Loucy (cell line): Measurements from ENCODE around the gene ENTREP1.

Source experiments
- H2AFZ ChIP-seq: fragments of 200-600 bp; sonication (generic); 2 replicates; pipeline ENCODE4 v1.6.0; 2016; ENCODE audit warnings: antibody characterized with exemption, mild to moderate bottlenecking, low read length, moderate library complexity
- H3F3A ChIP-seq: fragments of 200-600 bp; 2 replicates; pipeline ENCODE4 v1.6.0; 2016; ENCODE audit warnings: antibody characterized with exemption, low read depth, mild to moderate bottlenecking
- H3K27me3 ChIP-seq: fragments of 200-600 bp; sonication (generic); 2 replicates; pipeline ENCODE4 v1.6.1; 2014; ENCODE audit warnings: low read length, mild to moderate bottlenecking; ENCODE audit not compliant: insufficient read depth, poor library complexity, severe bottlenecking
- H3K36me3 ChIP-seq: fragments of 200-600 bp; sonication (generic); 2 replicates; pipeline ENCODE4 v1.6.1; 2016; ENCODE audit warnings: low read length; ENCODE audit not compliant: insufficient read depth
- H3K4me1 ChIP-seq: fragments of 200-600 bp; sonication (generic); 2 replicates; pipeline ENCODE4 v1.5.1; 2014; ENCODE audit warnings: low read length, mild to moderate bottlenecking; ENCODE audit not compliant: insufficient read depth, poor library complexity, severe bottlenecking
- H3K4me2 ChIP-seq: fragments of 200-600 bp; sonication (generic); 2 replicates; pipeline ENCODE4 v1.6.0; 2014; ENCODE audit warnings: antibody characterized with exemption, low read length, low read depth, mild to moderate bottlenecking; ENCODE audit not compliant: poor library complexity, severe bottlenecking
- H3K4me3 ChIP-seq: fragments of 200-600 bp; sonication (generic); 2 replicates; pipeline ENCODE4 v1.5.1; 2014; ENCODE audit warnings: low read length, mild to moderate bottlenecking, mixed read lengths; ENCODE audit not compliant: poor library complexity, severe bottlenecking
- H3K79me2 ChIP-seq: fragments of 200-600 bp; sonication (generic); 2 replicates; pipeline ENCODE4 v1.6.1; 2014; ENCODE audit warnings: low read length; ENCODE audit not compliant: insufficient read depth
- H3K9ac ChIP-seq: fragments of 200-600 bp; sonication (generic); 2 replicates; pipeline ENCODE4 v1.6.0; 2014; ENCODE audit warnings: mild to moderate bottlenecking, low read depth, low read length, moderate library complexity; ENCODE audit not compliant: poor library complexity, severe bottlenecking
- H3K9me2 ChIP-seq: fragments of 200-600 bp; sonication (generic); replicated peaks from 2 replicates; pipeline ENCODE4 v1.6.1; 2016; ENCODE audit warnings: low read depth, low read length, mixed read lengths
- H3K9me3 ChIP-seq: fragments of 200-600 bp; sonication (generic); 2 replicates; pipeline ENCODE4 v1.6.1; 2014; ENCODE audit warnings: mild to moderate bottlenecking, antibody characterized with exemption, low read length, low read depth; ENCODE audit not compliant: insufficient read depth
- H4K20me1 ChIP-seq: fragments of 200-600 bp; sonication (generic); 2 replicates; pipeline ENCODE4 v1.6.0; 2014; ENCODE audit warnings: antibody characterized with exemption, low read length, mild to moderate bottlenecking; ENCODE audit not compliant: insufficient read depth, poor library complexity, severe bottlenecking
- CTCF ChIP-seq: fragments of 200-600 bp; sonication (generic); conservative IDR thresholded peaks from 2 replicates; pipeline ENCODE4 v1.5.1; 2014; ENCODE audit warnings: mild to moderate bottlenecking, antibody characterized with exemption, low read length
- EZH2phosphoT487 ChIP-seq: fragments of 200-600 bp; IDR thresholded peaks from 2 replicates; pipeline ENCODE4 v1.6.1; 2018; ENCODE audit warnings: antibody characterized with exemption, mild to moderate bottlenecking, moderate library complexity, borderline replicate concordance

Gene ENTREP1

GRCh38 chr9:69342769-69343168 lies 17.8 kb downstream of the ENTREP1 start:
- Histone ChIP-seq H3K4me3 (no peak overlapping the region), H3K4me2 (no peak overlapping the region), H3K79me2 (no peaks in the 10 kb centered on the region), H3F3A (no peaks in the 10 kb centered on the region), H3K36me3 (no peaks in the 10 kb centered on the region), H3K27me3 (no peaks in the 10 kb centered on the region), H3K9ac (no peak overlapping the region), H2AFZ (no peak overlapping the region), H3K4me1 (peaks cover 23% of the 10 kb centered on the region), H4K20me1 (no peaks in the 10 kb centered on the region), H3K9me2 (no peaks in the 10 kb centered on the region), H3K9me3 (no peaks in the 10 kb centered on the region)
- TF ChIP-seq CTCF, result no peak
- TF ChIP-seq EZH2phosphoT487, result no peak

GRCh38 chr9:69344459-69344858 lies 19.4 kb downstream of the ENTREP1 start:
- TF ChIP-seq EZH2phosphoT487, result no peak
- no peak for TF ChIP-seq CTCF
- H3K27me3 ChIP-seq, result no peaks in the 10 kb centered on the region
- H3K9me3 ChIP-seq, result no peaks in the 10 kb centered on the region
- H3K4me2 ChIP-seq, result no peak overlapping the region
- H3K4me3 ChIP-seq, result no peak overlapping the region
- H3K4me1 ChIP-seq, result peaks cover 23% of the 10 kb centered on the region
- no peaks in the 10 kb centered on the region for H3K36me3 ChIP-seq
- H4K20me1 ChIP-seq, result no peaks in the 10 kb centered on the region
- no peaks in the 10 kb centered on the region for H3K9me2 ChIP-seq
- H3K9ac ChIP-seq, result no peak overlapping the region
- no peaks in the 10 kb centered on the region for H3K79me2 ChIP-seq
- H2AFZ ChIP-seq, result peak overlapping the region; percentile 21; the same call in 1 of the 2 replicates
- no peaks in the 10 kb centered on the region for H3F3A ChIP-seq

- Histone ChIP-seq H3F3A (no peaks in the 10 kb centered on the region), H3K9ac (no peak overlapping the region), H2AFZ (peak overlapping the region; percentile 77), H3K79me2 (no peaks in the 10 kb centered on the region), H3K27me3 (no peaks in the 10 kb centered on the region), H4K20me1 (no peaks in the 10 kb centered on the region), H3K4me2 (peak overlapping the region; percentile 56), H3K9me3 (no peaks in the 10 kb centered on the region), H3K4me3 (peak overlapping the region; percentile 32), H3K4me1 (peaks cover 18% of the 10 kb centered on the region), H3K9me2 (no peaks in the 10 kb centered on the region), H3K36me3 (no peaks in the 10 kb centered on the region)
- TF ChIP-seq CTCF, result no peak
- TF ChIP-seq EZH2phosphoT487, result no peak
Measured at GRCh38 chr9:69346596-69347390, 21.8 kb downstream of the ENTREP1 start.
